Measurements from ENCODE around the gene PDSS2.

Gene PDSS2

GRCh38 chr6:107419733-107420132 lies 39.6 kb downstream of the PDSS2 start:
- DNase-seq (ENCODE audit: low read depth in 2 of 2, low spot score in 1 of 2), result no peak

- no peak for DNase-seq (ENCODE audit: low read depth in 2 of 2, low spot score in 1 of 2)
These were observed 41.2 kb downstream of the PDSS2 start for GRCh38 chr6:107418118-107418517.

GRCh38 chr6:107416145-107416544 lies 43.2 kb downstream of the PDSS2 start:
- no peak for DNase-seq (ENCODE audit: low read depth in 2 of 2, low spot score in 1 of 2)

- DNase-seq (ENCODE audit: low read depth in 2 of 2, low spot score in 1 of 2), result no peak
These were observed 45.3 kb downstream of the PDSS2 start for GRCh38 chr6:107413966-107414645.

- DNase-seq (ENCODE audit: low read depth in 2 of 2, low spot score in 1 of 2), result no peak
These were observed 48.2 kb downstream of the PDSS2 start for GRCh38 chr6:107411161-107411560.

GRCh38 chr6:107409942-107410341 lies 49.4 kb downstream of the PDSS2 start:
- DNase-seq (ENCODE audit: low read depth in 2 of 2, low spot score in 1 of 2), result no peak

- no peak for DNase-seq (ENCODE audit: low read depth in 2 of 2, low spot score in 1 of 2)
These were observed 50.6 kb downstream of the PDSS2 start for GRCh38 chr6:107408714-107409113.

- no peak for DNase-seq (ENCODE audit: low read depth in 2 of 2, low spot score in 1 of 2)
These were observed 54.4 kb downstream of the PDSS2 start for GRCh38 chr6:107405002-107405401.

- DNase-seq (ENCODE audit: low read depth in 2 of 2, low spot score in 1 of 2), result no peak
These were observed 56.8 kb downstream of the PDSS2 start for GRCh38 chr6:107402533-107402932.

- DNase-seq (ENCODE audit: low read depth in 2 of 2, low spot score in 1 of 2), result no peak
These were observed 57.8 kb downstream of the PDSS2 start for GRCh38 chr6:107401573-107401972.

- DNase-seq (ENCODE audit: low read depth in 2 of 2, low spot score in 1 of 2), result no peak
These were observed 58.7 kb downstream of the PDSS2 start for GRCh38 chr6:107400616-107401147.

- DNase-seq (ENCODE audit: low read depth in 2 of 2, low spot score in 1 of 2), result no peak
These were observed 59.4 kb downstream of the PDSS2 start for GRCh38 chr6:107399935-107400334.

- DNase-seq (ENCODE audit: low read depth in 2 of 2, low spot score in 1 of 2), result no peak
These were observed 61.4 kb downstream of the PDSS2 start for GRCh38 chr6:107398001-107398400.

- no peak for DNase-seq (ENCODE audit: low read depth in 2 of 2, low spot score in 1 of 2)
These were observed 63.2 kb downstream of the PDSS2 start for GRCh38 chr6:107396211-107396610.

GRCh38 chr6:107392069-107392468 lies 67.3 kb downstream of the PDSS2 start:
- no peak for DNase-seq (ENCODE audit: low read depth in 2 of 2, low spot score in 1 of 2)

GRCh38 chr6:107390685-107391435 lies 68.5 kb downstream of the PDSS2 start:
- DNase-seq (ENCODE audit: low read depth in 2 of 2, low spot score in 1 of 2), result no peak

GRCh38 chr6:107390056-107390455 lies 69.3 kb downstream of the PDSS2 start:
- no peak for DNase-seq (ENCODE audit: low read depth in 2 of 2, low spot score in 1 of 2)

GRCh38 chr6:107386904-107387303 lies 72.5 kb downstream of the PDSS2 start:
- DNase-seq (ENCODE audit: low read depth in 2 of 2, low spot score in 1 of 2), result no peak

GRCh38 chr6:107386340-107386739 lies 73.0 kb downstream of the PDSS2 start:
- DNase-seq (ENCODE audit: low read depth in 2 of 2, low spot score in 1 of 2), result no peak

GRCh38 chr6:107383705-107384104 lies 75.7 kb downstream of the PDSS2 start:
- no peak for DNase-seq (ENCODE audit: low read depth in 2 of 2, low spot score in 1 of 2)

- DNase-seq (ENCODE audit: low read depth in 2 of 2, low spot score in 1 of 2), result no peak
These were observed 85.1 kb downstream of the PDSS2 start for GRCh38 chr6:107374264-107374663.

GRCh38 chr6:107369493-107369892 lies 89.9 kb downstream of the PDSS2 start:
- DNase-seq (ENCODE audit: low read depth in 2 of 2, low spot score in 1 of 2), result no peak
